Naive B cell (primary cell): ENCODE data around the gene KCNA5. TPM values are rescaled to one million over a fixed set of nuclear protein-coding genes. Genes with fewer than 3 reads are reported as not detected.

Experiments
- ATAC-seq, 2 donors: fragments of 150-1000 bp; cut with Tn5 transposase; 2 replicates each; pipeline ENCODE4 v1.10.0; 2021; ENCODE audit warnings: low read depth in 2 of 2, mild to moderate bottlenecking in 2 of 2, moderate library complexity in 2 of 2
- DNase-seq: peaks from one replicate; pipeline ENCODE4 v3.0.0; 2022
- H3K27ac Mint-ChIP-seq, 6 donors: one replicate each; pipeline ENCODE4 v1.8.0; 2020 to 2022; ENCODE audit warnings: mild to moderate bottlenecking in 6 of 6, mixed read lengths in 6 of 6, moderate library complexity in 5 of 6, inconsistent platforms in 2 of 6
- H3K27me3 Mint-ChIP-seq, 3 donors: one replicate each; pipeline ENCODE4 v1.8.0; 2021 to 2022; ENCODE audit warnings: mixed read lengths in 3 of 3, mild to moderate bottlenecking in 1 of 3
- H3K36me3 Mint-ChIP-seq, 2 donors: one replicate each; pipeline ENCODE4 v1.8.0; 2020 to 2022; ENCODE audit warnings: mixed read lengths in 2 of 2, inconsistent platforms in 1 of 2, mild to moderate bottlenecking in 1 of 2
- H3K4me1 Mint-ChIP-seq, 3 donors: one replicate each; pipeline ENCODE4 v1.8.0; 2020 to 2022; ENCODE audit warnings: mixed read lengths in 3 of 3, inconsistent platforms in 1 of 3, mild to moderate bottlenecking in 1 of 3, moderate library complexity in 1 of 3
- H3K4me3 Mint-ChIP-seq, 8 donors: one replicate each; pipeline ENCODE4 v1.8.0; 2020 to 2022; ENCODE audit warnings: mild to moderate bottlenecking in 8 of 8, mixed read lengths in 8 of 8, moderate library complexity in 8 of 8, inconsistent platforms in 2 of 8
- H3K9me3 Mint-ChIP-seq, 7 donors: one replicate each; pipeline ENCODE4 v1.8.0; 2020 to 2022; ENCODE audit warnings: mixed read lengths in 7 of 7, mild to moderate bottlenecking in 5 of 7, inconsistent platforms in 2 of 7, moderate library complexity in 1 of 7
- polyA plus RNA-seq, 6 donors: library from polyadenylated mRNA; unstranded; fragments of 300-500 nt; fragmentation: Illumina TruSeq; gene quantifications; one replicate each; pipeline ENCODE4 v1.2.3, GENCODE V29; 2021; ENCODE audit warnings: low read depth in 6 of 6

The KCNA5 gene
- polyA plus RNA-seq, 6 donors from 2014 or later: 0.16 to 0.47 (median 0.22) TPM; not detected in 3

DNA sequence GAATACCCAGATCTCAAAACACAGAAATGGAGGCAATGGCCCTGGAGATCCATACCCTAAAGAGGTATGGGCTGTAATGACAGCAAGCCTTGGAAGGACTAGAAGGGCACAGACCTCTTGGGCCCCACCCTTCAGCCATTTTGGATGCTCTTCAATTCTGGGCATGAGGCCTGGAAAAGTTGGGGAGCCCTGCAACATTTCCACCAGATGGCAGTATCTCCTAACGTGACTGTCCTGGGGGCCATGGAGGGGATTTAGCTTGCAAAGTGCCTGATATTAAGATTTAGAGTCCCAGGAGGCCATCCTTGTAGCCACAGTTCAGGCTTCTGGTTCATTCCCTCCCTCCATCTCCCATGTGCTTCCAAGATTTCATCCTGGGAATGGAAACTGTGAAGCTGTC is 30.2 kb downstream of the KCNA5 start:
- Mint-ChIP-seq H3K36me3 (no peaks in the 10 kb centered on the region), H3K27ac (no peak overlapping the region), H3K27me3 (peaks cover 6 to 34% (median 30%) of the 10 kb centered on the region in 3 donors), H3K4me1 (peaks cover 0 to 11% (median 5%) of the 10 kb centered on the region in 3 donors), H3K4me3 (no peak overlapping the region), H3K9me3 (no peaks in the 10 kb centered on the region)
- DNase-seq: no peak
- ATAC-seq: no peak

DNA sequence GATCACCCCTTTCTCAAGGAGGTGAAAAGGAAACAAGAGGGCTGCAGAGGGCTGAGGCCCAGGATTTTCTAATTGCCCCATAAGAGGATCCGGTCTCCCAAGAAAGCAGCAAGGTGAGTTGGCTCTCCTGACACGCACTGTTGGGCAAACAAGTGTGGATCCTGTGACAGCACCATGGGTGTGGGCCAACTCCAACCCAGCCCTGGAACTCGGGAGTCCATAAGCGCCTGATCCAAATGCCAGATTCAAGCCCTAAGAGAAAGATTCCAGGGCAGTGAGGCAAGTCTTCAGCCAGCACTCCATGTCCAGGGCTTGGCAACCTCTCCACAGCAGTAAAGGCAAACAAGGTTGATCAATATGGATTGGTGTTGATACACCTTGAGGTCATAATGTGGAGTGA is 33.1 kb downstream of the KCNA5 start:
- H3K4me3 Mint-ChIP-seq: no peak overlapping the region
- peaks cover 13 to 29% (median 22%) of the 10 kb centered on the region in 3 donors for H3K27me3 Mint-ChIP-seq
- DNase-seq (no peak), ATAC-seq (no peak)
- no peaks in the 10 kb centered on the region for H3K36me3 Mint-ChIP-seq
- H3K27ac Mint-ChIP-seq: no peak overlapping the region
- H3K9me3 Mint-ChIP-seq: no peaks in the 10 kb centered on the region
- peaks cover 0 to 11% (median 5%) of the 10 kb centered on the region in 3 donors for H3K4me1 Mint-ChIP-seq

DNA sequence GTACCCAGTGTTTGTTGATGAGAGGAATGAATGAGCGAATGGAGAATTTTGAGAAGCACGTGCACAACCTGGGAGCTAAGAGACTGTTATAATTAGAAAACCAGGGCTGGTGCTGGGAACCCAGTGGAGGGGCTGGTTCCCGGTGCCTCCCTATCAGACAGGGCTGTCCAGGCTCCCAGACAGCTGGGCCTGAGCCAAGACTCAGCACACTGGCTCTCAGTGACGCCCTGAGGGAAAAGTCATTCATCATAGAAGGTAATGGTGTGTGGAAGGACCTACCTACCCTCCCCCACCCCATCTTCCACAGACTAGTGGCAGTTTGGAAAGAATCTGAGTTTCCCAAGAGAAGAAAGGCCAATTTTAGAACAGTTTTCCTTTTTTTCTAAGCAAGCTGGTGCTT is 34.7 kb downstream of the KCNA5 start:
- H3K27ac Mint-ChIP-seq: no peak overlapping the region
- no peaks in the 10 kb centered on the region for H3K36me3 Mint-ChIP-seq
- ATAC-seq (no peak), DNase-seq (no peak)
- peaks cover 0 to 11% (median 0%) of the 10 kb centered on the region in 3 donors for H3K4me1 Mint-ChIP-seq
- H3K27me3 Mint-ChIP-seq: peaks cover 15 to 18% (median 17%) of the 10 kb centered on the region in 3 donors
- no peaks in the 10 kb centered on the region for H3K9me3 Mint-ChIP-seq
- H3K4me3 Mint-ChIP-seq: no peak overlapping the region

DNA sequence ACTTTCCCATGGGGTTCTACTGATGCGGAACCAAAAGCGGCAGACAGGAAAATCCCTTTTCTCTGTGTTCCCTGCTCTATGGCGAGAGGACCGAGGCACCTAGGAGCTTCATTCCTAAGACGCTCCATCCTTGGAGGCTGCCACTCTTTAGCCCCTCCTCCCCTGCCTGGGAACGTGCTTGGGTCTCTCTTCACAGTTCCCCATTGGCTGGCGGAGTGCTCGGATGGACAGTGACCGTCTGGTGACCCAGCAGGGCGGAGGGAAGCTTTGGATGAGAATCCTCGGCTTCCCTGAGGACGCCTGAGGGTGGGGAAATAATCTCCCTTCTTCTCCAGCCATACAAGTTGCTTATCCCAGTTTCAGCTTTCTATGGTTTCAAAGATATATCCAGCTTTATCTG is 37.3 kb downstream of the KCNA5 start:
- Mint-ChIP-seq H3K27me3 (peaks cover 25 to 31% (median 27%) of the 10 kb centered on the region in 3 donors), H3K4me3 (no peak overlapping the region), H3K36me3 (no peaks in the 10 kb centered on the region), H3K9me3 (no peaks in the 10 kb centered on the region), H3K27ac (no peak overlapping the region), H3K4me1 (no peaks in the 10 kb centered on the region)
- DNase-seq: no peak
- ATAC-seq: no peak

DNA sequence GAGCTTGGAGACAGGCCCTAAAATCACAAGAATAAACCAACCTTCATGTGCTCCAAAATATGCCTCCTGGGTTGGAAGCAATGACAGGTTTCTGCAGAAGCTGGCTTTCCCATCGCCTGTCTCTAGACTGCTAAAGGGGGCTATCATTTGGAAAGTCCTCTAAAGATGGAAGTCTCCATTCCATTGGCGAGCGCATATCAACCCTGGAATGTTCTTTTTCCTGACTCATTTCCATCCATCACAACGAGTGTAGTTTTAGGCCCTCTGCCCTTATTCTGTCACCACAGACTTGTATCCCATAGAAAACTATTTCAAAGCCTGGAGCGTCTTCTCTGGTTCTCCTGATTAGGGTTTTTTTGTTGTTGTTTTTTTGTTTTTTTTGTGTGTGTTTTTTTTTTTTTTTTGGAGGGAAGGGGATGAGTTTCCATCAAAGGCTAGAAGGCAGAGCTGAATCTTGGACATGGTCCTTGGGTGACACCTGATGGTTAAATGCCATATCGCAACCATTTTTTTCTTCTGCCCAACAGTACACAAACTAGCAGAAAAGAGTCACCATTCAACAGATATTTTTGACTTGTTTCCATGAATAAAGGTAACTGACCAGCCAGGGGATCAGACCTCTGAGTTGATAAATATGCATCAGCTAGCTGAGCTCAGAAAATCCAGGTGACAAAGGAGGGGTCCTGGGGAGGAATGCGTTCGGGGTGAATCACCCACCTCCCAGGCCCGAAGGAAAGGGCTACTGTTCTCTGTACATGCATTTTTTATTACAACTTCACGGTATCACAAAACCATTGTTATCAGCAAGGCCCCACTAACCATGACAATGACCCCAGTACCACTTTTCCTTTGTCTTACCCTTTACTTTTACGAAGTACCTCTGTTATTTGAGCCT is 40.5 kb downstream of the KCNA5 start:
- ATAC-seq (peak in 1 of 2 donors; percentile 39), DNase-seq (peak; percentile 51)
- Mint-ChIP-seq H3K27me3 (peaks cover 18 to 20% (median 20%) of the 10 kb centered on the region in 3 donors), H3K4me1 (no peaks in the 10 kb centered on the region), H3K27ac (peak overlapping the region in 1 of 6 donors; percentile 61), H3K4me3 (no peak overlapping the region), H3K36me3 (no peaks in the 10 kb centered on the region), H3K9me3 (no peaks in the 10 kb centered on the region)

DNA sequence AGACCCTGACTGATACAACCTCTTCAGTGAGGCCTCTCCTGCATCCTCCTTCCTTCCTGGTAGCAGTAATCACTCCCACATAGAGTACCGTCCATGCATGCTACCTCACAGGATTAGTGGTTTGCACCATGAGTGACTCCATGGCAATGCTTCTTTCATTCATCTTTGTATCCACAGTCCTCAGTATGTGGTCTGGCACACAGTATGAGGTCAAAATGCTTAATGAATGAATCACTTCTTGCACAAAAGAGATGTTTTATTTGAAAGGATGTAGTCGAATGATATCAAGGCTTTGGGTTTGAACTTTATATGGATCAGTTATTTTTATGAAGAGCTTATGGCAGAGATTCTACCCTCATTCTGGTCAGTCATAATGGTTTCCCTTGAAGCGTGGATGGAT is 42.2 kb downstream of the KCNA5 start:
- no peak for DNase-seq
- Mint-ChIP-seq H3K9me3 (no peaks in the 10 kb centered on the region), H3K4me1 (no peaks in the 10 kb centered on the region), H3K4me3 (no peak overlapping the region), H3K27me3 (peaks cover 12 to 25% (median 24%) of the 10 kb centered on the region in 3 donors), H3K36me3 (no peaks in the 10 kb centered on the region), H3K27ac (no peak overlapping the region)
- ATAC-seq: no peak

DNA sequence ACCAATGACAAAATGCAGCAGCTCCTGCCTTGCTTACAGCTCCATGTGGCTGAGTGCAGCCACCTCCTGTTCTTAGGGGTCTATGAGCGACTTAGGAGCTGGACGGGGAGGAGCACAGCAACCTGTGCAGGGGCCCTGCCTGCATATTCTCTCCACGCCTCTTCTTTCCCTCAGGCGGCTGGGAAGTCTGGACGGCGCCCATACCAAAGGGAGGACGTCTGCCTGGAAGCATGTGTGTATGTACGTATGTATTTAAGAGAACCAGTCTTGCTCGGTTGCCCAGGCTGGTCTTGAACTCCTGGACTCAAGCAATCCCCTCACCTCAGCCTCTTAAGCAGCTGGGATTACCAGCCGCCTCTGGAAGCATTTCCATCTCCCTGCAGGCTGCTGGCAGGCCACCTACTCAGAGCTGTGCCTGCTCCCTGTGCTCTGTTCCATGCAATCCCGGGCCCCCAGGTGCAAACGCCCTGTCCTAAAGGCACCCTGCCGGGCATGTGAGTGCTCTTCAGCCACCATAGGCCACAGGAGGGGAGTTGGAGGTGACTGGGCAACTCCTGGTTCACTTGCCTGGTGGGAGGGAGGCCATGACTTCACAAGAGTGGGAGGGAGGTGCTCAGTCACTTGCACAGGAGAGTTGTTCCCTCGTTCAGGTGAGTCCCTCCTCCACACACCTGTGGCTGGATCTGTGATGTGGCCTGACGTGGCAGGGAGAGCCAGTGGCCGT is 44.3 kb downstream of the KCNA5 start:
- DNase-seq: no peak
- H3K36me3 Mint-ChIP-seq: no peaks in the 10 kb centered on the region

DNA sequence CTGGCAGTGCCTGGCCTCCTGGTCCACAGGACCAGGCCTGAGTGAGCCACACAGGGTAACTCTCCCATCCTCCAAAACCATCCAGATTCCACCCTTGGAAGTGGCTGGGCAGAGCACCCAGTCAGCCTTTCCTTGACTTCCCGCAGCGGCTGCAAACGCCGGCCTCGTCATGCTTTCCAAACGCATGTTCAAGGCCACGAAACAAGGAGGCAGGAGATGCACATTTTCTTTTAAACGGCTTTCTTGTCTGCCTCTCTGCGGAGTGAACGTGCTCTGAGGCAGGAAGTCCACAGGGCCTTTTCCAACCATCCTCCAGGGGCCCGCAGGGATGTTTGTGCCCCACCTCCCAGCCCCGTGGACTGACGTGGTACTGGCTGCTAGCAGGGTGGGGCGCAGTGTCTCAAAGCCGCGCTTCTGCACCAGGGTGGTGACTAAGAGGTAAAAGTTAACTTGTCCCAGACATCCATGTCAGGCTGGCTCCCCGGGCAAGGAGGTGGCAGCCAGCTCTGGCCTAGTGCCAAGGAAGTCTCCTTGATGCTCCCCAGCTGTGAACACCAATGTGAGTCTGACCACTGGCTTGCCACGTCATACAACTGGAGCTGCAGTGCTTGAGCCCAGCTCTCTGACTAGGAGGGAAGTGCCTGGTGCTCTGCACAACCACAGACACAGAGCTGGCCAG is 45.0 kb downstream of the KCNA5 start:
- H3K9me3 Mint-ChIP-seq: no peaks in the 10 kb centered on the region
- H3K27ac Mint-ChIP-seq: peak overlapping the region in 1 of 6 donors; percentile 41
- ATAC-seq: no peak

More for the DNA sequence above, 44.3 kb downstream of the KCNA5 start:
- Mint-ChIP-seq H3K4me1 (no peaks in the 10 kb centered on the region), H3K27ac (peak overlapping the region in 1 of 6 donors; percentile 41), H3K9me3 (no peaks in the 10 kb centered on the region), H3K4me3 (no peak overlapping the region), H3K27me3 (peaks cover 11 to 40% (median 35%) of the 10 kb centered on the region in 3 donors)
- ATAC-seq: no peak

DNA sequence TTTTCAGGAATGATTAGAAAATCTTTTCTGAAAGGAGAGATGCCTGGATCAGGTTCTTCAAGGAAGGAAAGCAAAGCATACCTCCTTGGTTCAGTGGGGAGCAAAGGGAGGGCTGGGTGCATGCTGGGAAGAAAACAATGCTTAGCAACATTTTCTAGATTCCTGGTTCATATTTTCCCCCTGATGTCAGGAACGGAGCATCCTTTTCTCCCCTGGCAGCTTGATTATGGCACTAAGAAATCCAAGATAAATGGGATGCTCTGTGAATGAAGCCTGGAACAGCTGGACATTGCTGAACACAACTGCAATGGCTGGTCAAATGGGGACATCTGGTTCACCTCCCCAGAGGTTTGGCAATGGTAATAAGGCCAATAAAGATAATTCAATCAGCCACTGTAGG is 50.9 kb downstream of the KCNA5 start:
- Mint-ChIP-seq H3K4me1 (no peaks in the 10 kb centered on the region), H3K4me3 (no peak overlapping the region), H3K27ac (no peak overlapping the region), H3K9me3 (no peaks in the 10 kb centered on the region), H3K27me3 (peaks cover 32 to 84% (median 65%) of the 10 kb centered on the region in 3 donors), H3K36me3 (no peaks in the 10 kb centered on the region)
- DNase-seq (no peak), ATAC-seq (no peak)

More for the DNA sequence above, 45.0 kb downstream of the KCNA5 start:
- Mint-ChIP-seq H3K4me1 (no peaks in the 10 kb centered on the region), H3K36me3 (no peaks in the 10 kb centered on the region), H3K27me3 (peaks cover 9 to 48% (median 39%) of the 10 kb centered on the region in 3 donors), H3K4me3 (no peak overlapping the region)
- no peak for DNase-seq

DNA sequence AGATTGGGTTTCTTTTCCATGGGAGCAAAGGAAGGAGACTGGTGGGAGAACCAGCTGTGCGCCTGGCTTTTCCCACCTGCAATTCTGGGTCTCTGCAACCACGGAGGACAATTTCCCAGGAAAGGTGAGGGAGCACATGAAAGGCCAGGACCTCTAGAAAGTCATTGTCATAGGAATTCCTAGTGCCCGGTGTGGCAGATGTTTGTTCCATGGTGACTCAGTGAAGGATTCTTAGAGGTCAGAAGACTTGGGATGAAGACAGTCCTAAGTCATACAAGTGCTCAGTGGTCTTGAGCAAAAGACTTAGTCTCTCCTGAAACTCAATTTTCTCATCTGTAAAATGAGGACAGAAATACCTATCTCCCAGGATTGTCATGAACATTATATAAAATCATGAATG is 51.3 kb downstream of the KCNA5 start:
- no peak for ATAC-seq
- H3K27ac Mint-ChIP-seq: no peak overlapping the region

More for the DNA sequence above, 51.3 kb downstream of the KCNA5 start:
- H3K36me3 Mint-ChIP-seq: no peaks in the 10 kb centered on the region
- no peaks in the 10 kb centered on the region for H3K9me3 Mint-ChIP-seq
- H3K4me1 Mint-ChIP-seq: no peaks in the 10 kb centered on the region
- H3K4me3 Mint-ChIP-seq: no peak overlapping the region
- no peak for DNase-seq
- peaks cover 34 to 86% (median 69%) of the 10 kb centered on the region in 3 donors for H3K27me3 Mint-ChIP-seq

Other genes with a start within 250 kb of the KCNA5 start
- gene KCNA1, start 134.0 kb upstream of the KCNA5 start, polyA plus RNA-seq: not detected